Right lobe of liver (tissue), 4 donors: ENCODE measurements around the gene XRCC4.

Source experiments
- CTCF ChIP-seq, 4 donors: fragments of 200-600 bp in 3 of 4; fragments of 450-650 bp in 1 of 4; IDR thresholded peaks; one replicate each; pipeline versions ENCODE4 v1.5.1 to v1.8.0; 2016 to 2022; ENCODE audit warnings: antibody characterized with exemption in 4 of 4, mild to moderate bottlenecking in 2 of 4
- POLR2A ChIP-seq: fragments of 450-650 bp; IDR thresholded peaks from one replicate; pipeline ENCODE4 v1.6.1; 2017; ENCODE audit warnings: antibody characterized with exemption, mild to moderate bottlenecking
- donor health status: DM: no; HTN: no; CAD: no.
- donor health status: DM: no; HTN: no; CAD: no.
- donor health status: DM: no; HTN: yes; CAD: no.

DNA sequence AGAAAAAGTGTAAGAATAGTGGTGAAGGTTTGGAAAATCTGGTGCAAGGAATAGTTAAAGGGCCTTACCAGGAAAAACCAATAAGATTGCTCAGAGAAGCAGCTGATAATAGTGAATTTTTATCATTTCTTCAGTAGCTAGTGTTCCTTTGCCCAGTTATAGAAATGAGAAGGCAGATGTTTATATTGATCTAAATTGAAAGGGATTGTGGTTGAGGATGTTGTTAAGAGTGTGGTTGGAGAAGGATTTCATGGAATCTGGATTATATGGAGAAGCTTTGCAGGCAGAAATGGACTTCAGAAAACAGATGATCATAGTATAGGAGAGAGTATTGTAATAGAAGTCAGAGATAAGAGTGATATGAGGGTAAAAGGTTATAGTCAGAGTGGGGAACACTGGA is 102.6 kb downstream of the XRCC4 start:
- TF ChIP-seq POLR2A (no peak), CTCF (IDR thresholded peaks at IDR 0.05) (no peak)
